Stimulated activated CD4-positive, alpha-beta T cell treated with anti-CD3 and anti-CD28 coated beads, Interleukin-2, amount 100 ng/mL, for 48 hours (primary cell): Measurements from ENCODE around the gene CUBN.
A peak's percentile ranks its signal among the peaks of the same experiment; 100 is the strongest.

Experiments
- DNase-seq, 2 donors: peaks; one replicate each; pipeline ENCODE4 v3.0.0-alpha.2; 2020

The CUBN gene

DNA sequence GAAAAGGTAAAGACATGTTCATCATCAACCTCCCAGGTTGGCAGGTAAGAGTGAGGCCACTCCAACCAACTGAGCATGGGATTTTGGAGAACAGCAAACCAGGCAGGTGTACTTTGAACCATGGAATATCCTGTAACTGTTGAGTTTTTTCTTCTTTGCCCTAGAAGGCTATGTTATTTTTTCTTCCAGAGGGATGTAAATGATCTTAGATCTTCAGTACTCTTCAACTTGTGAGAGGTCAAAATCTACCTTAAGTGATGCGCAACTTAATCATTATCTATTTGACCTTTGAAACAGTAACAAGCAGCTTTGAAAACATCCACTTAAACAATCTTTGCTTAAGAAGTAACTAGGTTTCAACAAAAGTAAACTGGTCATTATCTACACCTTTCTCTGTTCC lies at the start of gene CUBN:
TSS of gene CUBN (minus strand) at position 71 of the 400 bp plus-strand sequence. CDS start at position 25, 46 bp downstream.
- DNase-seq: no peak

DNA sequence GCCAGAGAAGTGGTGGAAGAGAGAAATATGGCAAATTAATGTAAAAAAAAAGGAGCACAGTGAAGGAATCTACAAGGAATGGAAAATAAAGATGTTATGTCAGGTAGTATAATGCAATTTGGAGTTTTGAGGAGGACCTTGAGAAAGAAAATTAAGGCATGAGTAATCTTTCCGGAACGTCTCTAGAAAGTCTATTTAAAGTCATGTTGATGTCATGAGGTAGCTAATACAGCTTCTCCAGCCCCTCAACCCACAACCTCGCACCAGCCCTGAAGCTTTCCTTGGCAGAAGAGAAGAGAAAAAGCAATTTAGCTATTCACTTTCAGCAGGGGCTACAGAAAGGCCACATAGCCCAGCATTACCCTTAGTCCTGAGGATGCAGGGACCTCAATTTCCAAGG lies 49.4 kb upstream of the CUBN start:
- DNase-seq: no peak

DNA sequence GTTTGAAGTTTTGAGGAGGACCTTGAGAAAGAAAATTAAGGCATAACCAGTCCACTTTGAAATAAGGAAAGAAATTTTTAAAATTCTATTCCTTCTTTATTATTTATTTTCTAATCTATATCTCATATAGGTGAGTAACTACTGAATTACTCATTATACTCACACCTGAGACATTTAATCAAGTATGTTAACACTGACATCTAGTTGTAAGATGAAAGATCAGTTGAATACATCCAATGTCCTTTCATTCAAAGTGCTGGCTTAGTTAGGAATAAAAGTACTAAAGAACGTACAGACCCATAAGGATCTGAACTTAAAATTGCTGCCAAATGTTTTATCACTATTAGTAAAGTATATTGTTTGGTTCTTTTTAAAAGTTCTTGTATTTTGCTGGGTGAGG lies 48.4 kb upstream of the CUBN start:
- no peak for DNase-seq

- DNase-seq: no peak
Observed at GRCh38 chr10:17177014-17177413, 47.4 kb upstream of the CUBN start.

DNA sequence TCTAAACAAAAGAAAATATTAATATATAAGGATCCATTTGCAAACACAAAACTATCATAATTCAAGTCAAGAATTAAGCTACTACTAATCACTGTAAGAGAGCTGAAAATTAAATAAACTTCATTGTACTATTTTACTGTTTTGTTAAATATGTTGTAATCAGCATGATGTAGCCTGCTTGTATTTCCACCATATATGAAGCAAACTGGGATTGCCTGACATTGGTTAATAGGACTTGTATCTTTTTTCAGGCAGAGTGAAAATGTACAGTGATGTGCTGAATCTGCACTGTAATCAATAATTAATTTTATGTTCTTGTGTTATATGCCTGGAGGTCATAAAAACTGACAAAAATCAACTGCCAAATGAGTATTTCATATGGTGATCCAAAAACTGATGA lies 46.5 kb upstream of the CUBN start:
- no peak for DNase-seq

- DNase-seq: no peak
Observed at GRCh38 chr10:17175551-17175950, 45.9 kb upstream of the CUBN start.

GRCh38 chr10:17174626-17175025 lies 45.0 kb upstream of the CUBN start:
- DNase-seq: no peak

- no peak for DNase-seq
Observed at GRCh38 chr10:17171141-17171641, 41.6 kb upstream of the CUBN start.

- DNase-seq: no peak
Observed at GRCh38 chr10:17169803-17170202, 40.2 kb upstream of the CUBN start.

DNA sequence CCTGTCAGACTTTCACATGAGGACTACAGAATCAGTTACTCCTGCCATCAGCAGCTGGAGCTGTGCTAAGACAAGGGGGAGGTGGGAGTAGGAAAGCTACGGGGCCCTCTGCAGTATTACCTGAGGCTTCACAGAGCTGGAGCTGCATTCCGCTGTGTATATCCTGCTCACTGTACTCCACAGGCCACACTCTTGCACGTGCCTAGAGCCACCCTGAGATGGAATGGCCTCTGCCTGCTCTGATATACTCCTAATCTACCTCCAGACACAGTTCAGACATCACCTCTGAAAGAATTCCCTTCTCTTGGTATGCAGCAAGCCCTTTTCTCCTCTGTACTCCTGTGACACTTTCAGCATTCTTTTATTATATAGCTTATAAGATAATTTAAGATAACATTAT lies 37.1 kb upstream of the CUBN start:
- DNase-seq: no peak

- DNase-seq: no peak
Observed at GRCh38 chr10:17162828-17163227, 33.2 kb upstream of the CUBN start.

GRCh38 chr10:17161775-17162174 lies 32.2 kb upstream of the CUBN start:
- DNase-seq: no peak

DNA sequence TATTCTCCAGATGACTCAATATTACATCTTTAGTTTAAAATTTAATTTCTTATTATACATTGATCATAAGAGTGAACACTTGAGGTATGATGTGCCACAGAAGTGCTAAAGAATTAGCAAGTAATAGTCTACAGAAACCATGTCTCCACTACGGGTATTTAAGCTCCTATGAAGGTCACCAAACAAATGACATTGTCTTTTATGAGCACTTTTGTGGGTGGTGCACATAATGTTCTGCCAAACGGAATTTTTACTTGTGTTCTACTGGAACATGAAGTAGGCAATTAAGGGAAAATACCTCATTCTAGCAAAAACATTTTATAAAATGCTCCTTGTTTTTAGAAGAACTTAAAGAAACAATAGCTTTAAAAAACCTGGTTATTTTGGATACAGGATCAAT lies 27.4 kb upstream of the CUBN start:
- DNase-seq: no peak

DNA sequence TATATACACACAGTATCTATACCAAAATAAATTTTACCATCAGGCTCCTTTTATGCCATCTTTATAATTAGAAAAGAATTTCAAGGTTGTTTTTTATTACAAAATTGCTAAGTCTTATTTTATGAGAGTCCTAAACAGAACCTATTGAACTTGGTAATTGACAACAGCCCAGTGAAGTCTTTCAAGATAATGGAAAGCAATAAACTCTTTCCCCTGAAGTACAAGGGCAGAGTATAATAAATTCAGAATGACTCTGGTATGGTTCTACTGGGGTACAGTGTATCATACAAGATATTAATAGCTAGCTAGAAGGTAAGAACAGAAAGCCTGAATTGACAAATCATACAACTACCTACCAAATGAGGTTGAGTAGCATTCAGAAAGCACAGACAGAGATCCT lies 26.2 kb upstream of the CUBN start:
- no peak for DNase-seq

DNA sequence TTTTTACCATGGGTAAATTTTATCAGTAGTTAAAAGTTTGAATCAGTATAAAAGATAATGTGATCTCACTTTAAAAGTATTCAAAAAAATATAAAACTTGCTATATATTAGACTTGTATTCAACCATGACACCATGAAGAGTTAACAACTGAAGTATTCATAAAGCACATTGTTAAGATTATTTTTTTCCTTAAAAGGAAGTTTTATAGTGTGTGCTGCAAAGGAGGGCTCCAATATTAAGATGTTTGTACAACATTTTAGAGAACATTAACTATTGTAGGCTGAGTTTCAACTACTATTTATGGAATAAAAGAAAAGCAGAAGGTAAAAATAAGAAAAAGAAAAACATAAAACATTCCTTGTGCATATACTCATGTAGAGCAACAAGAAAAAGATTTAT lies 24.5 kb upstream of the CUBN start:
- no peak for DNase-seq

DNA sequence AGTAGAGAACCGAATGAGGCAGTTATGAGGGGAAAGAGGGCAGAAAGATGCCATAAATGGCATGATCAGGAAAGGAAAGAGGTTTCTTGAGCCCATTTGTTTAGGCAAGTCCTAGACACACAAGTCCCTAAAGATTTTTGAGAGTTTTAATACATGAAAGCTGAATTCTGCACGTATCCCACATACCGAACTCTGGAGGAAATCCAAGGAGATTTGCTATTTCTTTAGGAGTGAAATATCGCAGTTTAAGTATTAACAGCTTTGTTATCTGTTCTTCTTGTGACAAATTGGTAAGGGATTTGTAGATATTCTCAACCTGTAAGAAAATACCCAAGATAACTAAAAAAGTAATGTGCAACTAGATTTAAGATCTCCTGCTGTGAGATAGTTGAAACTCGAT lies 23.7 kb upstream of the CUBN start:
- no peak for DNase-seq

DNA sequence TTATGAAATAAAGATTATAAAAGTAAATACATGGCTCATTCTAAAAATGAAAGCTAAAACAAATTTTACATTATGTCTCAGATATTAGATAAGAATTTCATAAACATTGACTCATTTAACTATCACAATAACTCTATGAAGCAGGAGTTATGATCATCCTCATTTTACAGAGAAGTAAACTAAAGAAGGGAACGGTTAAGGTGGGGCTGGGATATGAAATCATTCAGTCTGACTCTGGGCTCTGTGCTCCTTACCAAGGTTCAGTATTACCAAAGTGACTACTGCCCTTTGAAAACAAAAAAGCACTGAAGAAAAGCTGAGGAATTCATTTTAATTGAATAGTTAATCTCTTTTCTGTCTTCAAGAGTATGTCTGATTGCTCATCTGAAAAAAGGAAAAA lies 22.1 kb upstream of the CUBN start:
- DNase-seq: no peak

DNA sequence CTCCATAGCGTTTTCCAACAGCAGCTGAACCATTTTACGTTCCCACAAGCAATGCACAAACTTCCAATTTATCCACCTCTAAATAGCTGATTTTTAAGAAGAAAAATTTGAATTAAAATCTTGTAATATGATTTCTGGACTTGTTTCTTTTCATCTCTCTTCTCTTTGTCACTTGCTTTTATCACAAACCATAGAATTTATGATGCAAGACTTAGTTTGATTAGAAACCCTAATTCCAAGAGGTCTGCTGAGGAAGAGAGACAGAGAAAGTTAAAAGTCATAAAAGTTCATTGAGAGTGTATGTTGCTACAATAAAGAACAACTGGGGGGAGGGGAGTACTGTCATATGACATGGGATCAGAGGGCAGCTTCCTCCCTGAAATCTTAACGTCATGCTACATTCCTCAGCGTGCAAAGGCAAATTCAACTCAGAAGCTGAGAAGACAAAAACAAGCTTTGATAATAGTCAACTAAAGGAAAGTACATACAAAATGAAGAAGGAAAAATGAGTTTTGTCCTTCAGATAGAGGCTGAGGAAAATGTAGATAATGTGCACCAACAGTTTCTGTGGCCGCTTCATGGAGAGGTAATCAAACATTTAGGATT lies 18.4 kb upstream of the CUBN start:
- DNase-seq: no peak

GRCh38 chr10:17146892-17147291 lies 17.3 kb upstream of the CUBN start:
- DNase-seq: no peak

- no peak for DNase-seq
Observed at GRCh38 chr10:17145239-17145638, 15.6 kb upstream of the CUBN start.

- DNase-seq: peak; percentile 41 to 43
Observed at GRCh38 chr10:17144757-17145156, 15.1 kb upstream of the CUBN start.

DNA sequence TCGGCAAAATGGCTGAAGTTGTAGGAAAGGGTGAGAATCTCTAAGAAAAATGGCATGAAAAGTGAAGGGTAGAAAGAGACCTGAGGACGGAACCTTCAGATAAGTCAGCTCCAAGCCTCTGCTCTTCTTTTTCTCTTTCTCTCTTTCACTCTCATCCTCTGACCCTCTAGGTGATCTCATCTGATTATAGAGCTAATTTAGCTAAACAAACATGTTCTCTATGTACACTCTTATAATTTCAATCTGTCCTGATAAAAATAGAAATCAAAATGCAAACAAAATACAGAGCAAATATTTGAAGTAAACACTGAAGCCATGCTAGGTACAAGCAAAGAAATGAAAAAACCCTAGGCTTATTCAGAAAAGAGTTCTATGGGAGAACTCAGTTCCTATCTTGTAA lies 14.4 kb upstream of the CUBN start:
- no peak for DNase-seq

DNA sequence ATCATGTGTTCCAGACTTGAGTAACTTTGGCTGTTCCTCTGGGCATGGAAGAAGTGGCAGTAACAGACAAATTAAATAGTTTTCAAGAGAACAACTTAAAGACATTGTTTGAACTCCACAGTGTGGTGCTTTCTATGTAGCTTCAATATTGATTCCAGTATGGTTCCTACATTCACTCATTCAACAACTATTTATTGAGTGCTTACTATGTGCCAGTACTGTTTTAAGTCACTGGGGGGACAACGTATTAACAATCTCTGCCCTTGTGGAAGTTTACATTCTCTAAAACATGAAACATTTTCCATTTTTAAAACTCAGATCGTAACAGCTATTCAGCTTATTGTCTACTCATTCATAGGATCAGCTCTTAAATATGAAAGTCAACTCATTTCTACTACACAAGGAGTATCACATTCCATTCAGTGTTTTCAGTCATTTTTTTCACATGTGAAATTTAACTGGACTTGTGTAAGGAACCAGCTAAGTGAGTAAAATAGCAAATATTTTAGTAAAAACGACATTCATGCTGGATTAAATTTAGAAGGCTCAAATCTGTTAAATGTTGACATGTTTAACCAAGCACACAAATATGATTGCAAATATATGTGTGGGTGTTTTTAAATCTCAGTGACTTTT lies 13.6 kb upstream of the CUBN start:
- DNase-seq: no peak

GRCh38 chr10:17141504-17142229 lies 12.1 kb upstream of the CUBN start:
- no peak for DNase-seq
